Heart right ventricle (tissue), 16 donors: ENCODE results near the gene PPM1E. TPM values are rescaled to one million over a fixed set of nuclear protein-coding genes. Genes with fewer than 3 reads are reported as not detected.

Experiments used
- ATAC-seq, 8 donors: fragments of 200-7000 bp; cut with Tn5 transposase; one replicate each; pipeline ENCODE4 v1.9.1; 2020; ENCODE audit warnings: mild to moderate bottlenecking in 8 of 8, moderate library complexity in 8 of 8, moderate number of reproducible peaks in 1 of 8
- DNase-seq, 2 donors: peaks; one replicate each; pipeline ENCODE4 v3.0.0-alpha.2; 2020
- H3K27ac ChIP-seq, 10 donors: fragments of 200-600 bp; sonication (generic) in 2 of 10; one replicate each; pipeline versions ENCODE4 v1.5.0 to v1.8.0; 2020 to 2022; ENCODE audit warnings: mild to moderate bottlenecking in 3 of 10
- H3K27me3 ChIP-seq, 7 donors: fragments of 200-600 bp; one replicate each; pipeline ENCODE4 v1.8.0; 2021 to 2022; ENCODE audit warnings: mild to moderate bottlenecking in 2 of 7
- H3K36me3 ChIP-seq, 9 donors: fragments of 200-600 bp; sonication (generic) in 1 of 9; one replicate each; pipeline versions ENCODE4 v1.5.0 to v1.8.0; 2020 to 2022; ENCODE audit warnings: mild to moderate bottlenecking in 2 of 9
- H3K4me1 ChIP-seq, 9 donors: fragments of 200-600 bp; sonication (generic) in 1 of 9; one replicate each; pipeline versions ENCODE4 v1.5.0 to v1.8.0; 2020 to 2022; ENCODE audit warnings: mild to moderate bottlenecking in 4 of 9
- H3K4me3 ChIP-seq, 10 donors: fragments of 200-600 bp; sonication (generic) in 2 of 10; one replicate each; pipeline versions ENCODE4 v1.5.0 to v1.8.0; 2020 to 2022; ENCODE audit warnings: mild to moderate bottlenecking in 7 of 10, moderate library complexity in 2 of 10
- H3K9me3 ChIP-seq, 11 donors: fragments of 200-600 bp in 10 of 11; sonication (generic) in 2 of 11; one replicate each; pipeline versions ENCODE4 v1.5.0 to v1.8.0; 2013 to 2022; ENCODE audit warnings: mild to moderate bottlenecking in 2 of 11, control low read depth in 1 of 11, moderate library complexity in 1 of 11
- CTCF ChIP-seq, 9 donors: fragments of 200-600 bp; sonication (generic) in 2 of 9; IDR thresholded peaks; one replicate each; pipeline versions ENCODE4 v1.5.0 to v1.8.0; 2021 to 2022; ENCODE audit warnings: antibody characterized with exemption in 9 of 9, mild to moderate bottlenecking in 5 of 9, moderate library complexity in 1 of 9
- WGBS, 2 donors: extraction: QIAGEN DNeasy Blood & Tissue Kit; methylation state at CpG; one replicate each; pipeline ENCODE4 v1.1.7; 2013; ENCODE audit warnings: inconsistent platforms in 1 of 2; 5-methylcytosine and 5-hydroxymethylcytosine counted together
- intact Hi-C, 10 donors: fragments of 100-400 bp; cut with DNase I; formaldehyde crosslinking; loops; one replicate each; pipeline versions ENCODE4 v1.11.1 to v1.14.2; 2022
- polyA plus RNA-seq, 2 donors: library from polyadenylated mRNA; stranded (reverse); fragments of 200-250 nt; gene quantifications; one replicate each; pipeline ENCODE4 v1.2.3, GENCODE V29; 2013
- total RNA-seq, 10 donors: library from RNA; stranded (reverse); fragmentation: NEBNext Ultra II Directional in 3 of 10; extraction: Animal tissue kit (Norgen Biotek cat#: 25700) in 3 of 10; gene quantifications; one replicate each; pipeline versions ENCODE4 v1.2.1 to v1.2.4, GENCODE V29; 2021 to 2023
- donor health status: Arrhythmogenic right ventricular cardiomyopathy.
- donor health status: ischemic (EF 13 %, LVEDD 7.1; RV severe dilation, severe dysfunction).
- donor health status: healthy with polysubstance abuse.
- donor health status: DM: no; HTN: yes; CAD: no.
- donor health status: DM: no; HTN: no; CAD: no.
- donor health status: ischemic (EF 25% LVEDD 6.9; RV normal size, moderate dysfunction).
- donor health status: ischemic (EF 25% LVEDD 5.7; RV mildly dilated, moderate dysfunction).
- donor health status: healthy.
- donor health status: DM: yes; HTN: yes; CAD: no.
- donor health status: Ischemic cardiomyopathy.
- donor health status: ischemic (EF 35%, LVEDD 5.7; RV mildly dilated, moderate dysfunction).
- donor health status: nonischemic (EF 11% LVEDD 7.7; RV severe dilation, severe dysfunction).
- donor health status: DM: yes; HTN: yes; CAD: no.
- donor health status: PGD.
- donor health status: ischemic (EF 29% LVEDD 5.4; RV normal size, mild dysfunction).
- donor health status: nonischemic (EF 23%, LVEDD 6.1; RV moderate dilation, normal function).

PPM1E gene
- total and polyA plus RNA-seq, 12 donors: 0.14 to 3.1 (median 0.41) TPM

- DNase-seq (no peak), ATAC-seq (no peak)
- Histone ChIP-seq H3K4me1 (peaks cover 0 to 32% (median 2%) of the 10 kb centered on the region in 9 donors), H3K27me3 (no peaks in the 10 kb centered on the region), H3K27ac (peak overlapping the region in 2 of 10 donors; percentile 18 to 74), H3K36me3 (peaks cover 0 to 48% (median 7%) of the 10 kb centered on the region in 9 donors), H3K4me3 (no peak overlapping the region), H3K9me3 (no peaks in the 10 kb centered on the region)
- TF ChIP-seq CTCF (IDR thresholded peaks at IDR 0.05): no peak
- WGBS, 2 donors: 99 to 100% methylated on average over 2 of the region's 2 CpGs
- intact Hi-C loops: loop anchor here in 8 of 10 donors (2.0 to 10.0 kb wide), 9 partner anchors 288 to 756 kb away; partner anchors contain the start of gene MTMR4 (in 1 of the 8)
Measured at GRCh38 chr17:59002848-59003247, 247.2 kb downstream of the PPM1E start.

- 97 to 100% methylated on average over 1 of the region's 1 CpG for WGBS, 2 donors
- no peak overlapping the region for H3K27ac ChIP-seq
- peaks cover 0 to 48% (median 4%) of the 10 kb centered on the region in 9 donors for H3K36me3 ChIP-seq
- H3K9me3 ChIP-seq: no peaks in the 10 kb centered on the region
- intact Hi-C loops: loop anchor here in 9 of 10 donors (2.0 to 10.0 kb wide), 12 partner anchors 289 to 757 kb away; partner anchors contain the start of gene MTMR4 (in 1 of the 9)
- TF ChIP-seq CTCF (IDR thresholded peaks at IDR 0.05): no peak
- peaks cover 0 to 29% (median 6%) of the 10 kb centered on the region in 9 donors for H3K4me1 ChIP-seq
- H3K4me3 ChIP-seq: no peak overlapping the region
- DNase-seq (no peak), ATAC-seq (no peak)
- H3K27me3 ChIP-seq: no peaks in the 10 kb centered on the region
Measured at GRCh38 chr17:59003860-59004259, 248.2 kb downstream of the PPM1E start.

- no peaks in the 10 kb centered on the region for H3K27me3 ChIP-seq
- peak overlapping the region in 1 of 10 donors; percentile 3 for H3K27ac ChIP-seq
- H3K9me3 ChIP-seq: no peaks in the 10 kb centered on the region
- TF ChIP-seq CTCF (IDR thresholded peaks at IDR 0.05): peak; percentile 79 to 98 (median 96)
- H3K4me1 ChIP-seq: peaks cover 0 to 29% (median 6%) of the 10 kb centered on the region in 9 donors
- WGBS, 2 donors: 21 to 22% methylated on average over 4 of the region's 4 CpGs
- no peak overlapping the region for H3K4me3 ChIP-seq
- H3K36me3 ChIP-seq: peaks cover 0 to 45% (median 0%) of the 10 kb centered on the region in 9 donors
- ATAC-seq (peak in 6 of 8 donors; percentile 66 to 81 (median 74)), DNase-seq (peak in 1 of 2 donors; percentile 58)
- intact Hi-C loops: loop anchor here (1.0 to 10.0 kb wide), 15 partner anchors 290 to 757 kb away; partner anchors contain the start of gene MTMR4 (in 1 of the 10)
Measured at GRCh38 chr17:59004338-59005111, 248.9 kb downstream of the PPM1E start.

GRCh38 chr17:59007995-59008394 is 252.3 kb downstream of the PPM1E start:
- Histone ChIP-seq H3K27ac (peak overlapping the region in 2 of 10 donors; percentile 16 to 19), H3K9me3 (no peaks in the 10 kb centered on the region), H3K4me1 (peaks cover 0 to 13% (median 6%) of the 10 kb centered on the region in 9 donors), H3K27me3 (no peaks in the 10 kb centered on the region), H3K36me3 (peaks cover 0 to 57% (median 12%) of the 10 kb centered on the region in 9 donors), H3K4me3 (no peak overlapping the region)
- no peak for TF ChIP-seq CTCF (IDR thresholded peaks at IDR 0.05)
- DNase-seq (no peak), ATAC-seq (peak in 2 of 8 donors; percentile 29 to 53)
- 37 to 52% methylated on average over 2 of the region's 2 CpGs for WGBS, 2 donors
- intact Hi-C loops: loop anchor here in 7 of 10 donors (5.0 to 10.0 kb wide), 7 partner anchors 293 to 491 kb away; no protein-coding TSS in a partner anchor
